ENCODE measurements around the gene SLC1A1.

The SLC1A1 gene

GRCh38 chr9:4617752-4618151 is 127.5 kb downstream of the SLC1A1 start:
- no peak for DNase-seq (ENCODE audit: low read depth in 2 of 2)

DNA sequence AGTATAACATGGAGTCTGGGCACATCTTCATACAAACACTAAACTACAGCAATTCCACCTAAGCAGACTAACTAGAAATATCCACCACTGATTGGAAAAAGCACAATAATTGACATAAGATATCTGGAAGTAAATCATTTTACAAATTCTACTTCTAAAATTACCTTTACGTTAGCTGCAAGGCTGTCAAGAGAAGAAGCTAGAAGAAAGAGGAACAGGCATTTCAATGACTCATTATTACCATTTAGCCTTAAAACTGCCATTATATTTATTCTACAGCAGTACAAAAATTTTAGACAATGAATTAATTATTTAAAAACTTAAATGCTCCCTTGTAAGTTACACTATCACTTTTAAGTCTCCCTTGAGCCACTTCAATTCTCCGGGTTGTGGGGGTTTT is 128.4 kb downstream of the SLC1A1 start:
- no peak for DNase-seq (ENCODE audit: low read depth in 2 of 2)

DNA sequence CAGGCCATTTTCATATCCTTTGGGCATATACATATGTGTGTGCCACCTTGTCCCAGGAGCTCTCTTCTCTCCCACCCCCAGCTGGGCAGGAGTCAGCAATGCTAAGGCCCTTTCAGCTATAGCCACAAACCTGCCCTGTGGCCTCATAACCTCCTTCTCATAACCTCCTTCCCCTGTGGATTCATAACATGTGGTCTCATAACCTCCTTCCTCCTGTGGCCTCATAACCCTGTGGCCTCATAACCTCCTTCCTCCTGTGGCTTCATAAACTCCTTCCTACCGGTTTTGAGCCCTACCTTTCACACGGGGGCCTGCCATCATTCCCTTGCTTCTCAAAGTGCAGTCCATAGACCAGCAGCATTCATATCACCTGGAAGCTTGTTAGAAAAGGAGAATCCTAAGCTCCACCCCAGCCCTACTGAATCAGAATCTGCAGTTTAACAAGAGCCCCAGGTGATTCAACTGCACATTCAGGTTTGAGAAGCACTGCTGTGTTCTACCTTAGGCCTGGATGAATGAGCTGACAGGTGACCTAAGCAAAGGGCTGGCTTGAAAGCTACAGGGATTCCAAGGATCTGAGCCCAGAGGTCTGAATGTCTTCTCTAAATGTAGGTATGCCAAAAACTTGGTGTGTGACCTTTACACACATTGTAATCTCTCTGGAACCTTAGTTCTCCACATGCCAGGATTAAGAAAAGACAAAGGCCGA is 129.9 kb downstream of the SLC1A1 start:
- DNase-seq (ENCODE audit: low read depth in 2 of 2): no peak

DNA sequence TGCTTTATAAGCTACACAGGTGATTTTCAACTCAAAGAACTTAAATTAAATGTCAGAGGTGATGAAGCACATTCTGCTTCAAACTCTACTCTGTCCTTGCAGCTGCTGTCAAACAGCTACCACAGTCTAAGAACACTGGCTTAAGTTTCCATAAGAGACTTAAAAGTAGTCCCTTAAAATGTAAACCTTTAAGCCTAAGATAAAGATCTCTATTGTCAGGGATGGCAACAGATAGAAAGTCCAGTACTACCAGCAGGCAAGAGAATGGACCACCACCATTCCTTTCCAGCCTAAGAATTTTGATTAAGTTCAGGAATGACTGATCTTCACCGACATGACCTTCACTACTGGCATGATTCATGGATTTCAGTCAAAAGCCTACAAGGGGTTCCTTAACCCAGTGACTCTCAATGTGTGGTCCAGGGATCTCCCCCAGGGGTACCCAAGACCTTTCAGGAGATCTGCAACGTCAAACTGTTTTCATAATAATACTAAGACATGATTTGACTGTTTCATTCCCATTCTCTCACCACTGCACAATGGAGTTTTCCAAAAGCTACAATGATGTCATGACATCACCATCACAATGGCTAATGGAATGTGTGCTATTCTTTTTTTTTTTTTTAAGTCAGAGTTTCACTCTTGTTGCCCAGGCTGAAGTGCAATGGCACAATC is 130.8 kb downstream of the SLC1A1 start:
- DNase-seq (ENCODE audit: low read depth in 2 of 2): no peak

DNA sequence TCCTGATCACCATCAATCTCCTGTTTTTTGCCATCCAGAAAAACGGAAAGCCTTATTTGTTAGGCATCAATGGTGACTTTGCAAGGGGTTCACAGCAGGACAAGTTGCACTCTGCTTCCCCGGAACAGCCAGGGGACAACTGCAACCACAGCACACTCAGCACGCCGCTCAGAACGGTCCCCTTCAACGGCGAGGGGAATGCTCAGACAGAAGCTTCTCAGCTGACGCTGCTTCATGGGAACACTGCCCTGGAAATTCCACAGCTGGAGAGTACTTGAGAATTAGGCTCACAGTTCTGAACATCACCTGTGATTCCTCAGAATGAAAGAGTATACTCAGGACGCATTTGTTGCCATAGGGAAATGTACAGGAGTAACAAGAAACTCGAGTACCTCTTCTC is 131.7 kb downstream of the SLC1A1 start:
- DNase-seq (ENCODE audit: low read depth in 2 of 2): no peak

DNA sequence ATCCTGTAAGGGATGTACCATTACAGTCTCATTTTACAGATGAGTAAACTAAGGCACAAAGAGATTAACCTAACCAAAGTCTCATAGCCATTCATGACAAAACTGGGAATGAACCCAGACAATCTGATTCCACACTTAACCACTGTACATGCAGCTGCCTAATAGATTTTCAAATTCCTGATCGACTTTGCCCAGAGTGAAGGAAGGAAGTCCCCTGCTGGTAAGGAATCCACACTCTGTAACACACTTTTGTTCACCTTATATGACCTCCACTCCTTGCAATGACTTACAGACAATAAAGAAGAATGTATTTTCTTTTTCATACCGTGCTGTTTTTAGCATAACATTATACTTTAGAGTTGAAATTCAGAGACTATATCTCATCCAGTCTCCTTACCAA is 140.6 kb downstream of the SLC1A1 start:
- no peak for DNase-seq (ENCODE audit: low read depth in 2 of 2)

Measured in stimulated activated CD8-positive, alpha-beta memory T cell treated with anti-CD3 and anti-CD28 coated beads, Interleukin-7, amount 100 ng/mL, for 1 hour (primary cell).